Spleen (tissue), 11 donors: ENCODE measurements around the gene MAGOHB. TPM values are rescaled to one million over a fixed set of nuclear protein-coding genes. Genes with fewer than 3 reads are reported as not detected.

Source experiments
- DNase-seq: peaks from one replicate; pipeline ENCODE4 v3.0.0-alpha.2; 2020
- H3K27ac ChIP-seq, 8 donors: fragments of 200-600 bp; sonication (generic) in 7 of 8; 1 replicate in 4 of 8; 2 replicates in 4 of 8; pipeline versions ENCODE4 v1.5.0 to v1.8.0; 2016 to 2021; ENCODE audit warnings: inconsistent platforms in 4 of 8, mild to moderate bottlenecking in 4 of 8, moderate library complexity in 1 of 8
- H3K27me3 ChIP-seq, 7 donors: fragments of 200-600 bp; sonication (generic) in 6 of 7; replicated peaks in 1 of 7; 1 replicate in 4 of 7; 2 replicates in 3 of 7; pipeline versions ENCODE4 v1.5.0 to v1.8.0; 2016 to 2021; ENCODE audit warnings: inconsistent platforms in 3 of 7, mild to moderate bottlenecking in 1 of 7
- H3K36me3 ChIP-seq, 6 donors: fragments of 200-600 bp; sonication (generic) in 5 of 6; 1 replicate in 4 of 6; 2 replicates in 2 of 6; pipeline versions ENCODE4 v1.5.0 to v1.8.0; 2016 to 2021; ENCODE audit warnings: inconsistent platforms in 2 of 6
- H3K4me1 ChIP-seq, 6 donors: fragments of 200-600 bp; sonication (generic) in 5 of 6; 1 replicate in 3 of 6; 2 replicates in 3 of 6; pipeline versions ENCODE4 v1.5.0 to v1.8.0; 2016 to 2021; ENCODE audit warnings: inconsistent platforms in 3 of 6
- H3K4me3 ChIP-seq, 8 donors: fragments of 200-600 bp; sonication (generic) in 7 of 8; 1 replicate in 4 of 8; 2 replicates in 4 of 8; pipeline versions ENCODE4 v1.5.0 to v1.8.0; 2016 to 2021; ENCODE audit warnings: inconsistent platforms in 4 of 8, mild to moderate bottlenecking in 4 of 8, moderate library complexity in 2 of 8
- H3K9me3 ChIP-seq, 8 donors: fragments of 200-600 bp; sonication (generic) in 7 of 8; 1 replicate in 4 of 8; 2 replicates in 4 of 8; pipeline versions ENCODE4 v1.5.0 to v1.8.0; 2016 to 2021; ENCODE audit warnings: inconsistent platforms in 4 of 8
- CTCF ChIP-seq, 11 experiments: fragments of 200-600 bp in 7 of 11; fragments of 450-650 bp in 4 of 11; sonication (generic) in 4 of 11; IDR thresholded peaks in 8 of 11; conservative IDR thresholded peaks in 3 of 11; 1 replicate in 7 of 11; 2 replicates in 4 of 11; pipeline versions ENCODE4 v1.4.0 to v1.8.0; 2016 to 2021; ENCODE audit warnings: antibody characterized with exemption in 11 of 11, inconsistent platforms in 4 of 11, mild to moderate bottlenecking in 1 of 11
- POLR2A ChIP-seq, 3 donors: fragments of 450-650 bp; IDR thresholded peaks; one replicate each; pipeline ENCODE4 v1.5.1; 2017; ENCODE audit warnings: antibody characterized with exemption in 3 of 3, mild to moderate bottlenecking in 1 of 3
- POLR2AphosphoS5 ChIP-seq, 3 donors: sonication (generic); formaldehyde crosslinking; IDR thresholded peaks; one replicate each; pipeline ENCODE4 v1.5.1; 2017; ENCODE audit warnings: antibody characterized with exemption in 3 of 3
- WGBS, 5 donors: extraction: QIAGEN DNeasy Blood & Tissue Kit in 3 of 5; methylation state at CpG; one replicate each; pipeline versions ENCODE4 v1.1.5 to v1.1.7; 2013 to 2018; 5-methylcytosine and 5-hydroxymethylcytosine counted together
- intact Hi-C: fragments of 100-400 bp; cut with DNase I; formaldehyde crosslinking; loops from one replicate; pipeline ENCODE4 v1.15.0; 2023; ENCODE audit warnings: low total_unique reads
- polyA plus RNA-seq, 3 donors: library from polyadenylated mRNA; stranded (reverse); fragments of 200-250 nt; gene quantifications; one replicate each; pipeline ENCODE4 v1.2.1, GENCODE V29; 2013
- total RNA-seq, 7 donors: library from RNA; depleted of rRNA in 3 of 7; stranded (reverse); fragments of >200 nt in 3 of 7; fragmentation: NEBNext Ultra II Directional in 4 of 7; extraction: Animal tissue kit (Norgen Biotek cat#: 25700) in 4 of 7; gene quantifications; one replicate each; pipeline versions ENCODE4 v1.1.0 to v1.2.1, GENCODE V29; 2016 to 2021
- donor health status: healthy with polysubstance abuse.
- donor health status: DM: no; HTN: no; CAD: no; lungs with moderate emphysema.
- donor health status: DM: no; HTN: no; CAD: no.
- donor health status: Bipolar disorder and iron deficiency.
- donor health status: healthy.
- donor health status: DM: no; HTN: no; CAD: no.
- donor health status: DM: yes; HTN: yes; CAD: no.

MAGOHB gene
- total and polyA plus RNA-seq, 10 donors, result 12.6 to 27.1 (median 20.0) TPM

DNA sequence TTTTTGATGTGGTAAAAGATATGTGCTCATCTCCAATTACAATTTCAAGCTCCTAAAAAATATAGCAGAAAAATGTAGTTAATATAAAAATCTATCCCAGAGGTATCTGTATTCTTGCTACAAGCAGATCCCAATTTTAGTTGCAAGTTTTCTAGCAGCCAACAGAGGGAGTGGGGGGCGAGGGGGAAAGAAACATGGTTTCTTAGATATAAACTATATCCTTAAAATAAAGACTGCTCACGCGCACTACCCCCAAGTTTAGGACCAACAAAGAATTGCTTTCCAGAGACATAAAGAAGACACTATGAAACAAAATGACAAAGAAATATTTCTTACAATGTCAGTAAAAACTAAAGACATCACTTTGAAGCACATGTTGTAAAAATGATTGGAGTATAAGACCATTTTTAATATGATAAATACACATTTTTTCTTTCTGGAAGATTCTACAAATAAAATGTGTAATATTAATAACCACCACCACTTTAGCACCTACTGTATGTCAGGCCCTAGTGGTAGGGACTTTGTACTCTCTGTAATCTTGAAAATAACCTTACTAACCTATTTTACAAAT is 5.4 kb downstream of the MAGOHB start:
- H3K36me3 ChIP-seq, result peaks cover 0 to 72% (median 35%) of the 10 kb centered on the region in 6 donors
- intact Hi-C loops, result no loop called here
- TF ChIP-seq POLR2AphosphoS5 (IDR thresholded peaks at IDR 0.05) (no peak), CTCF (IDR thresholded peaks at IDR 0.05 in 8 of 11, conservative IDR thresholded peaks at IDR 0.05 in 3 of 11) (peak in 1 of 11 experiments; percentile 14), POLR2A (IDR thresholded peaks at IDR 0.05) (no peak)
- peaks cover 12 to 34% (median 19%) of the 10 kb centered on the region in 6 donors for H3K4me1 ChIP-seq
- no peak overlapping the region for H3K4me3 ChIP-seq
- WGBS, 5 donors, result 80 to 89% (median 87%) methylated on average over 3 of the region's 3 CpGs
- DNase-seq, result no peak
- H3K27me3 ChIP-seq, result no peaks in the 10 kb centered on the region
- no peak overlapping the region for H3K27ac ChIP-seq
- H3K9me3 ChIP-seq, result no peaks in the 10 kb centered on the region

- Histone ChIP-seq H3K27ac (peak overlapping the region in 1 of 8 donors; percentile 74), H3K9me3 (no peaks in the 10 kb centered on the region), H3K27me3 (no peaks in the 10 kb centered on the region), H3K4me3 (peak overlapping the region in 1 of 8 donors; percentile 48), H3K36me3 (peaks cover 0 to 49% (median 3%) of the 10 kb centered on the region in 6 donors), H3K4me1 (peaks cover 0 to 11% (median 0%) of the 10 kb centered on the region in 6 donors)
- TF ChIP-seq POLR2A (IDR thresholded peaks at IDR 0.05) (no peak), POLR2AphosphoS5 (IDR thresholded peaks at IDR 0.05) (no peak), CTCF (IDR thresholded peaks at IDR 0.05 in 8 of 11, conservative IDR thresholded peaks at IDR 0.05 in 3 of 11) (no peak)
- DNase-seq, result no peak
- WGBS, 5 donors, result 92 to 94% (median 92%) methylated on average over 2 of the region's 2 CpGs
- intact Hi-C loops, result no loop called here
These were observed 11.5 kb downstream of the MAGOHB start for GRCh38 chr12:10601860-10602259.

DNA sequence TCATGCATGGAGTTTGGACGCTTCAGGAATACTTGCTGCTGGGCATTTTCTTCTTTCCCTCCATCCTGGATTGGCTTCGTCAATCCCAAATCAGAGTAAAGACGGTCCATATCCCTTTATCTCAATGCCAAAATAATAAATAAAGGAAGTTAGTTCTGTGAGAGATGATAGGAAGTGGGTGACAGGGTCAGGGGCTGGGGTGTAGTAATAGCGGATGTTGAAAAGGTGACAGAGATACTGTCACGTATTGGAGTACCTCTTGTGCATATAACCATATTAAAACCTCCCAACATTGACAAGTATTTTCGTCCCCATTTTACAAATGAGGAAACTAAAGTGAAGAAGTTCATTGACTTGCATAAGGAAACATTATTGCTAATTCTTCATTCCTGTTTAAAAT is 12.4 kb downstream of the MAGOHB start:
- Histone ChIP-seq H3K9me3 (no peaks in the 10 kb centered on the region), H3K4me3 (peak overlapping the region in 1 of 8 donors; percentile 48), H3K36me3 (peaks cover 0 to 44% (median 8%) of the 10 kb centered on the region in 6 donors), H3K27ac (peak overlapping the region in 3 of 8 donors; percentile 5 to 74 (median 34)), H3K4me1 (peaks cover 0 to 11% (median 0%) of the 10 kb centered on the region in 6 donors), H3K27me3 (no peaks in the 10 kb centered on the region)
- intact Hi-C loops, result no loop called here
- no peak for DNase-seq
- 65 to 80% (median 79%) methylated on average over 6 of the region's 6 CpGs for WGBS, 5 donors
- TF ChIP-seq CTCF (IDR thresholded peaks at IDR 0.05 in 8 of 11, conservative IDR thresholded peaks at IDR 0.05 in 3 of 11), result no peak
- no peak for TF ChIP-seq POLR2A (IDR thresholded peaks at IDR 0.05)
- TF ChIP-seq POLR2AphosphoS5 (IDR thresholded peaks at IDR 0.05), result no peak

DNA sequence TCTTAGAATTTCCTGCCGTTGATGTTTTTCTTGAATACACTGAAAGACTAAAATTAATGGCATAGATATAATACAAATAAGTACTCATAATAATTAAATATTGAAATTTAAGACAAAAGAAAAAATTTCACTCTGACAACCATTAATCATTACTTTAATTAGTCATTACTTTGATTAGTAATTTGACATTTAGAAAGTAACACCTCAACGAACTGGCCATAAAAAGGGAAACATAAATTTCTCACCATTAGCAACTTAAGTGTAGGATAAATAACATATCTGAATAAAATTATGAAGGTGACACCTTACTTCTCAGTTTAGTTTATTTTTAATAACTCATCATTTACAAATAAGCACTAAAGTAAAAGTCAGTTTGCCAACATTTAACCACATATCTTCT is 17.5 kb downstream of the MAGOHB start:
- 23 to 46% (median 37%) methylated on average over 2 of the region's 2 CpGs for WGBS, 5 donors

More for the DNA sequence above, 17.5 kb downstream of the MAGOHB start:
- Histone ChIP-seq H3K36me3 (peaks cover 0 to 39% (median 19%) of the 10 kb centered on the region in 6 donors), H3K4me1 (no peaks in the 10 kb centered on the region), H3K27ac (peak overlapping the region in 1 of 8 donors; percentile 10), H3K4me3 (peak overlapping the region in 1 of 8 donors; percentile 49), H3K27me3 (no peaks in the 10 kb centered on the region), H3K9me3 (no peaks in the 10 kb centered on the region)
- TF ChIP-seq CTCF (IDR thresholded peaks at IDR 0.05 in 8 of 11, conservative IDR thresholded peaks at IDR 0.05 in 3 of 11) (no peak), POLR2A (IDR thresholded peaks at IDR 0.05) (no peak)
- intact Hi-C loops, result no loop called here
- DNase-seq, result no peak
